Prostate gland (tissue), 2 donors: ENCODE results near the gene ING2. TPM values are rescaled to one million over a fixed set of nuclear protein-coding genes. Genes with fewer than 3 reads are reported as not detected.

Experiments used
- DNase-seq: peaks from one replicate; pipeline ENCODE4 v3.0.0-alpha.2; 2019; ENCODE audit warnings: low spot score
- H3K27ac ChIP-seq, 2 donors: fragments of 200-600 bp; sonication (generic); 2 replicates each; pipeline ENCODE4 v1.5.1; 2017 to 2019
- H3K27me3 ChIP-seq: fragments of 200-600 bp; sonication (generic); replicated peaks from 2 replicates; pipeline ENCODE4 v1.5.1; 2019; ENCODE audit not compliant: insufficient read depth
- H3K36me3 ChIP-seq, 2 donors: fragments of 200-600 bp; sonication (generic); 1 replicate in 1 of 2; 2 replicates in 1 of 2; pipeline versions ENCODE4 v1.5.1 to v1.8.1; 2017 to 2019
- H3K4me1 ChIP-seq: fragments of 200-600 bp; sonication (generic); replicated peaks from 2 replicates; pipeline ENCODE4 v1.5.1; 2019
- H3K4me3 ChIP-seq, 2 donors: fragments of 200-600 bp; sonication (generic); 2 replicates each; pipeline ENCODE4 v1.5.1; 2017 to 2019
- H3K9me3 ChIP-seq: fragments of 200-600 bp; sonication (generic); 2 replicates; pipeline ENCODE4 v1.5.1; 2017
- POLR2A ChIP-seq: fragments of 450-650 bp; IDR thresholded peaks from one replicate; pipeline ENCODE4 v1.6.1; 2016; ENCODE audit warnings: antibody characterized with exemption, mild to moderate bottlenecking
- POLR2AphosphoS5 ChIP-seq: sonication (generic); formaldehyde crosslinking; IDR thresholded peaks from one replicate; pipeline ENCODE4 v1.6.1; 2017; ENCODE audit warnings: antibody characterized with exemption
- WGBS: methylation state at CpG from one replicate; pipeline ENCODE4 v1.1.5; 2018; 5-methylcytosine and 5-hydroxymethylcytosine counted together
- intact Hi-C: fragments of 100-400 bp; cut with DNase I; formaldehyde crosslinking; loops from one replicate; pipeline ENCODE4 v1.14.2; 2022
- total RNA-seq, 2 donors: library from RNA; depleted of rRNA; stranded (reverse); fragments of >200 nt; gene quantifications; one replicate each; pipeline ENCODE4 v1.1.0, GENCODE V29; 2016
- TF ChIP-seq, protein P1 (sequence below), 4 experiments: fragments of 200-600 bp in 2 of 4; fragments of 450-650 bp in 2 of 4; sonication (generic) in 2 of 4; IDR thresholded peaks; 1 replicate in 3 of 4; 2 replicates in 1 of 4; pipeline ENCODE4 v1.5.1; 2016 to 2019; ENCODE audit warnings: antibody characterized with exemption in 4 of 4, mild to moderate bottlenecking in 2 of 4, moderate library complexity in 2 of 4

Gene ING2
- total RNA-seq, 2 donors from 2014 or later = 23.1 to 34.6 TPM

DNA sequence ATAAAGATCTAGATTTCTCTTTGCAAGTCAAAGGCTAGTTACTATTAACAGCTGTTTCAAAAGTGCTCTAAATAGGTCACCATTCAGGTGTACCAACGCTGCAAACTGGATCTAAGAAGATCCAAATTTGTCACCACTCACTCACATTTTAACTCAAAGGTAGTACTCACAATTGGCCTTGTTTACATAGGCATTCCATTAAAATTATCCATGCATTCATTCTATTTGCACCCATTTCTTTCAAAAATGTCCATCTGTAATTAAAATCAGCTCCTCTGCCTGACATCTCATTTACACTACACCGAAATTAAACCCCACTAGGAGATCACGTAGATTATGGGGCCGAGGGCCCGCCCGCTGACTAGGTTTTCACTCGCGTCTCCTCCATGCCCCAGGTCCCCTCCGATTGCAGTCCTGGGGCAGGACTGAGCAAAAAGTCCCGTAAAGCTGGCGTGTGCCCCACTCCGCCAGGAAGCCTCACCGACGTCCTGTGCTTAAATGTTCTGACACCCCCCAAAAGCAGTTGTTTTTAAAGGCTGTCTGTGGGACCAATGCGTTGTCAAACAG, 1.3 kb upstream of the ING2 start:
- DNase-seq = no peak
- intact Hi-C loops = loop anchor here (1.0 to 10.0 kb wide), 3 partner anchors 59 to 661 kb away; partner anchors contain the start of genes CDKN2AIP, RWDD4 and TRAPPC11

DNA sequence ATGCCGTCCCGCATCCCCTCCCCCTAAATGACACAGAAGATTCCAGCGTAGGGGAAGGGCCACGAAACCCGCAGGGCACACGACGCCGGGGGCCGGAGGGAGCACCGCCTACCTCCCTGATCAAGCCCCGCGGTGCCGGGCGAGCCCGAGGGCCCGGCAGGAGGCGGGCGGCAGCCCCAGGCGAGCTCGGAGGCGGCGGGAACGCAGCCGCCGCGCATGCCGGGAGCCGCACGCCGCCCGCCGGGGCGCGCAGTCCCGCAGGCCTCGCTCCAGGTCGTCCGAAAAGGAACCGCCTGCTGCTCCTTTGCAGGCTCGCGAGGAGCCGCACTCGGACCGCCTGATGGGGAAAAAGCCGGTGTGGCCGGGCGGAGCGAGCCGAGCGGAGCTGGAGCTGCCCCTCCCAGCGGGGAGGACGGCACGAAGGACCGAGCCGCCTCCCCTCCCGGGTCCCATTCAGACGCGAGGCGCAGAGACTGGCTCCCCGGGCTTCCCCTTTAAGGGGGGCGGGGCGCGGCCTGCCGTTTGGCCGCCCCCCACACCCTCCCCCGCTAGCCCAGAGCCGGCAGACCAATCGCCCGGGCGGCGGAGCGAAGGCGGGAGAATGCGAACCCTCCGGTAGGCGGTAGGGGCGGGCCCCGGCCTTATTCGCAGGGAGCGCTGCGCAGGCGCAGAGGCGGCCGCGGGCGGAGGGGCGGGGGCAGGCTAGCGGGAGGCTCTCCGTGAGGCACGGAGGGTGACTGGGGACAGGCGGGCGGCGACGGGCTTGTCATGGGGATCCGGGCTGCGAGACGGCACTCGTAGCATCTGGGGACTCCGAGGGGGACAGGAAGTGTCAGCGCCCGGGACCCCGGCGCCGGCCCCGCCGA, 561 bp upstream of the ING2 start:
- Histone ChIP-seq H3K27me3 (no peaks in the 10 kb centered on the region), H3K36me3 (no peaks in the 10 kb centered on the region), H3K4me1 (no peaks in the 10 kb centered on the region), H3K4me3 (peak overlapping the region; percentile 90 to 99), H3K27ac (peak overlapping the region; percentile 98 to 99), H3K9me3 (no peaks in the 10 kb centered on the region)
- intact Hi-C loops = loop anchor here (1.0 to 10.0 kb wide), 3 partner anchors 60 to 661 kb away; partner anchors contain the start of genes CDKN2AIP, RWDD4 and TRAPPC11
- TF ChIP-seq POLR2AphosphoS5 (peak; percentile 89), POLR2A (peak; percentile 70)
- TF ChIP-seq, protein P1, sequence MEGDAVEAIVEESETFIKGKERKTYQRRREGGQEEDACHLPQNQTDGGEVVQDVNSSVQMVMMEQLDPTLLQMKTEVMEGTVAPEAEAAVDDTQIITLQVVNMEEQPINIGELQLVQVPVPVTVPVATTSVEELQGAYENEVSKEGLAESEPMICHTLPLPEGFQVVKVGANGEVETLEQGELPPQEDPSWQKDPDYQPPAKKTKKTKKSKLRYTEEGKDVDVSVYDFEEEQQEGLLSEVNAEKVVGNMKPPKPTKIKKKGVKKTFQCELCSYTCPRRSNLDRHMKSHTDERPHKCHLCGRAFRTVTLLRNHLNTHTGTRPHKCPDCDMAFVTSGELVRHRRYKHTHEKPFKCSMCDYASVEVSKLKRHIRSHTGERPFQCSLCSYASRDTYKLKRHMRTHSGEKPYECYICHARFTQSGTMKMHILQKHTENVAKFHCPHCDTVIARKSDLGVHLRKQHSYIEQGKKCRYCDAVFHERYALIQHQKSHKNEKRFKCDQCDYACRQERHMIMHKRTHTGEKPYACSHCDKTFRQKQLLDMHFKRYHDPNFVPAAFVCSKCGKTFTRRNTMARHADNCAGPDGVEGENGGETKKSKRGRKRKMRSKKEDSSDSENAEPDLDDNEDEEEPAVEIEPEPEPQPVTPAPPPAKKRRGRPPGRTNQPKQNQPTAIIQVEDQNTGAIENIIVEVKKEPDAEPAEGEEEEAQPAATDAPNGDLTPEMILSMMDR (IDR thresholded peaks at IDR 0.05) = peak in 3 of 4 experiments; percentile 25 to 62 (median 51)
- WGBS = under 1% methylated on average over 67 of the region's 106 CpGs
- DNase-seq = peak; percentile 99

More for the DNA sequence above, 1.3 kb upstream of the ING2 start:
- WGBS = under 1% methylated on average over 15 of the region's 15 CpGs
- no peaks in the 10 kb centered on the region for H3K9me3 ChIP-seq
- H3K27me3 ChIP-seq = no peaks in the 10 kb centered on the region
- peak overlapping the region; percentile 90 to 99 for H3K4me3 ChIP-seq
- TF ChIP-seq, protein P1 (IDR thresholded peaks at IDR 0.05) = no peak
- TF ChIP-seq POLR2A = no peak
- H3K27ac ChIP-seq = peak overlapping the region; percentile 98 to 99
- H3K36me3 ChIP-seq = no peaks in the 10 kb centered on the region
- no peaks in the 10 kb centered on the region for H3K4me1 ChIP-seq

DNA sequence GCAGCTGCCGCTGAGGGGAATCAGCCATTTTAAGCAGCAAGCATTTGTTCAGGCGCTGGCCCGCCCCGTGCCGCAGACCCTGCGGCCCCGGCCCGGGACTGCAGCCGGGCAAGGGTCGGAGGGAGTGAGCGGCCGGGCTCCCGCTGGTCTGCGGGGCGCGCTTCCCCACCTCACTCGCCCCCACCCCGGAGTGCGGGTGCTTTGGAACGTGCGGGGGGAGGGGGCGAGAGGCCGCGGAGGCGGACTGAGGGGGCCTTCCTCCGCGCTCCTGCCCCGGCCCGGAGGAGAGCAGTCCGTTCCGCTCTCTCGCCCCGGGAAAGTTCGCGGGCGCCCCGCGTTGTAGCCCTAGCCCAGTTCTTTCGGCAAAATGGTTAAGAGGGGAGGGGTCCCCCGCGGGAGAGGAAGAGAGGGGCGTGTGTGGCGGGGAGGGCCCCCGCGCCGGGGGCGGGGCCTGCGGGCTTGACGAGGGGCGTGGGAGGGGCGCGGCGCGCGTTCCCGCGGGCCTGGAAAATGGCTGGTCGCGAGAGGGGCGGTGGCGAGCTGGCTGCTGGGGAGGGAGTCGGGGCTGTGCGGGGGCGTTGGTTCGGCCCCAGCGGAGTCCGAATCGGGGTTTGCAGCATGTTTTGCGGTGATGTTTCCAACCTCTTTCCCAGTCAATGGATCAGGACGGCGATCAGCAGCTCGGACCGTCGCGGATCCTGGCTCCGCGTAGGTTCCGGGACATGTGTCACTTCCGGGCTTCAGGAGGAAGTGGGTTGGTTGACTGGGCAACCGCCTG, 942 bp downstream of the ING2 start:
- TF ChIP-seq POLR2AphosphoS5 (peak; percentile 84), POLR2A (peak; percentile 66)
- TF ChIP-seq, protein P1 (IDR thresholded peaks at IDR 0.05) = no peak

DNA sequence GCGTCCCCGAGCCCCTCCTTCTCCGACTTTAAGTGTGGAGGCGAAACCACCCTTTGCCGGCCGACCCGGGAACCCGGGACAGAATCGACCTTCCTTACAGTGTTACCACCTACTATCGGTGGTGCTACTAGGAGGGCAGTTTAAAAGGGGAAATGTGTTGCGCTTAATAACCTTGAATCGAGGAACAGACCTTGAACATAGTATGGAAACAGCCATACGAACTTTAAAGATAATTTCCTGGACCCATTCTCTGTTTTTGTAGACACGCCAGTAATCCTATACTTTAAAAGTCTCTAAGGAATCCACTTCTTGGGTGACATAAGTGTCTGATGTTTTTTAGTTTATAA, 1.5 kb downstream of the ING2 start:
- intact Hi-C loops = loop anchor here (1.0 to 10.0 kb wide), 2 partner anchors 94 to 658 kb away; no protein-coding TSS in a partner anchor
- H3K27me3 ChIP-seq = no peaks in the 10 kb centered on the region
- H3K4me3 ChIP-seq = peak overlapping the region; percentile 90 to 99
- H3K27ac ChIP-seq = peak overlapping the region; percentile 98 to 99
- no peaks in the 10 kb centered on the region for H3K4me1 ChIP-seq
- under 1% methylated on average over 14 of the region's 14 CpGs for WGBS
- TF ChIP-seq, protein P1 (IDR thresholded peaks at IDR 0.05) = no peak
- TF ChIP-seq POLR2A = no peak
- no peak for TF ChIP-seq POLR2AphosphoS5
- no peaks in the 10 kb centered on the region for H3K36me3 ChIP-seq
- no peaks in the 10 kb centered on the region for H3K9me3 ChIP-seq
- DNase-seq = no peak

More for the DNA sequence above, 942 bp downstream of the ING2 start:
- no peaks in the 10 kb centered on the region for H3K27me3 ChIP-seq
- no peaks in the 10 kb centered on the region for H3K4me1 ChIP-seq
- no peaks in the 10 kb centered on the region for H3K36me3 ChIP-seq
- intact Hi-C loops = loop anchor here (1.0 to 10.0 kb wide), 3 partner anchors 95 to 659 kb away; partner anchors contain the start of genes RWDD4 and TRAPPC11
- no peaks in the 10 kb centered on the region for H3K9me3 ChIP-seq
- peak overlapping the region; percentile 98 to 99 for H3K27ac ChIP-seq
- DNase-seq = peak; percentile 85
- 1% methylated on average over 39 of the region's 80 CpGs for WGBS
- H3K4me3 ChIP-seq = peak overlapping the region; percentile 90 to 99
